ENCODE results near the gene NHERF1. TPM values are rescaled to one million over a fixed set of nuclear protein-coding genes. Genes with fewer than 3 reads are reported as not detected.

NHERF1 gene
- total and polyA plus RNA-seq, 4 donors, result 18.3 to 58.2 (median 28.1) TPM

GRCh38 chr17:74767111-74767516, 18.7 kb downstream of the NHERF1 start:
- H3K4me3 ChIP-seq, result no peak overlapping the region
- DNase-seq (peak; percentile 56 to 74 (median 59)), ATAC-seq (ENCODE audit: insufficient read depth, low FRiP score) (no peak)
- H3K27ac ChIP-seq (ENCODE audit: low read depth in 1 of 2, low read length in 1 of 2), result peak overlapping the region in 1 of 2 donors; percentile 75
- H3K9me3 ChIP-seq (ENCODE audit: control insufficient read depth in 4 of 4, insufficient read depth in 3 of 4, low read length in 3 of 4), result no peaks in the 10 kb centered on the region
- H3K36me3 ChIP-seq (ENCODE audit: control insufficient read depth in 4 of 4, insufficient read depth in 4 of 4, low read length in 4 of 4), result peaks cover 0 to 34% (median 14%) of the 10 kb centered on the region in 4 donors
- H3K9ac ChIP-seq (ENCODE audit: insufficient read depth in 1 of 2, low read length in 2 of 2), result peak overlapping the region in 1 of 2 donors; percentile 42
- TF ChIP-seq, protein P1, sequence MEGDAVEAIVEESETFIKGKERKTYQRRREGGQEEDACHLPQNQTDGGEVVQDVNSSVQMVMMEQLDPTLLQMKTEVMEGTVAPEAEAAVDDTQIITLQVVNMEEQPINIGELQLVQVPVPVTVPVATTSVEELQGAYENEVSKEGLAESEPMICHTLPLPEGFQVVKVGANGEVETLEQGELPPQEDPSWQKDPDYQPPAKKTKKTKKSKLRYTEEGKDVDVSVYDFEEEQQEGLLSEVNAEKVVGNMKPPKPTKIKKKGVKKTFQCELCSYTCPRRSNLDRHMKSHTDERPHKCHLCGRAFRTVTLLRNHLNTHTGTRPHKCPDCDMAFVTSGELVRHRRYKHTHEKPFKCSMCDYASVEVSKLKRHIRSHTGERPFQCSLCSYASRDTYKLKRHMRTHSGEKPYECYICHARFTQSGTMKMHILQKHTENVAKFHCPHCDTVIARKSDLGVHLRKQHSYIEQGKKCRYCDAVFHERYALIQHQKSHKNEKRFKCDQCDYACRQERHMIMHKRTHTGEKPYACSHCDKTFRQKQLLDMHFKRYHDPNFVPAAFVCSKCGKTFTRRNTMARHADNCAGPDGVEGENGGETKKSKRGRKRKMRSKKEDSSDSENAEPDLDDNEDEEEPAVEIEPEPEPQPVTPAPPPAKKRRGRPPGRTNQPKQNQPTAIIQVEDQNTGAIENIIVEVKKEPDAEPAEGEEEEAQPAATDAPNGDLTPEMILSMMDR (IDR thresholded peaks at IDR 0.05; ENCODE audit: control extremely low read depth, extremely low read depth), result no peak
- no peaks in the 10 kb centered on the region for H3K27me3 ChIP-seq (ENCODE audit: control insufficient read depth in 3 of 3, insufficient read depth in 3 of 3, low read length in 2 of 3)
- WGBS, 2 donors, result 62 to 73% methylated on average over 10 of the region's 10 CpGs
- peaks cover 0 to 39% (median 14%) of the 10 kb centered on the region in 5 donors for H3K4me1 ChIP-seq (ENCODE audit: control insufficient read depth in 5 of 5, insufficient read depth in 5 of 5, low read length in 5 of 5)

- WGBS, 2 donors, result 65 to 71% methylated on average over 17 of the region's 17 CpGs
- ATAC-seq (ENCODE audit: insufficient read depth, low FRiP score) (no peak), DNase-seq (no peak)
- H3K9me3 ChIP-seq (ENCODE audit: control insufficient read depth in 4 of 4, insufficient read depth in 3 of 4, low read length in 3 of 4), result no peaks in the 10 kb centered on the region
- H3K27me3 ChIP-seq (ENCODE audit: control insufficient read depth in 3 of 3, insufficient read depth in 3 of 3, low read length in 2 of 3), result no peaks in the 10 kb centered on the region
- H3K36me3 ChIP-seq (ENCODE audit: control insufficient read depth in 4 of 4, insufficient read depth in 4 of 4, low read length in 4 of 4), result peaks cover 3 to 41% (median 23%) of the 10 kb centered on the region in 4 donors
- H3K27ac ChIP-seq (ENCODE audit: low read depth in 1 of 2, low read length in 1 of 2), result peak overlapping the region in 1 of 2 donors; percentile 75
- no peak overlapping the region for H3K4me3 ChIP-seq
- TF ChIP-seq, protein P1 (IDR thresholded peaks at IDR 0.05; ENCODE audit: control extremely low read depth, extremely low read depth), result no peak
- H3K9ac ChIP-seq (ENCODE audit: insufficient read depth in 1 of 2, low read length in 2 of 2), result no peak overlapping the region
- peaks cover 0 to 29% (median 10%) of the 10 kb centered on the region in 5 donors for H3K4me1 ChIP-seq (ENCODE audit: control insufficient read depth in 5 of 5, insufficient read depth in 5 of 5, low read length in 5 of 5)
Measured at GRCh38 chr17:74768069-74768762, 19.8 kb downstream of the NHERF1 start.

DNA sequence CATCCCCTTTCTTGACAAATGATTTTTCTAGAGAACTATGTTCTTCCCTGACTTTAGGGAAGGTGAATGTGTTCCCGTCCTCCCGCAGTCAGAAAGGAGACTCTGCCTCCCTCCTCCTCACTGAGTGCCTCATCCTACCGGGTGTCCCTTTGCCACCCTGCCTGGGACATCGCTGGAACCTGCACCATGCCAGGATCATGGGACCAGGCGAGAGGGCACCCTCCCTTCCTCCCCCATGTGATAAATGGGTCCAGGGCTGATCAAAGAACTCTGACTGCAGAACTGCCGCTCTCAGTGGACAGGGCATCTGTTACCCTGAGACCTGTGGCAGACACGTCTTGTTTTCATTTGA, 20.3 kb downstream of the NHERF1 start:
- no peak overlapping the region for H3K9ac ChIP-seq (ENCODE audit: insufficient read depth in 1 of 2, low read length in 2 of 2)
- 83 to 84% methylated on average over 7 of the region's 7 CpGs for WGBS, 2 donors
- TF ChIP-seq, protein P1 (IDR thresholded peaks at IDR 0.05; ENCODE audit: control extremely low read depth, extremely low read depth), result no peak
- peaks cover 6 to 46% (median 27%) of the 10 kb centered on the region in 4 donors for H3K36me3 ChIP-seq (ENCODE audit: control insufficient read depth in 4 of 4, insufficient read depth in 4 of 4, low read length in 4 of 4)
- H3K27ac ChIP-seq (ENCODE audit: low read depth in 1 of 2, low read length in 1 of 2), result peak overlapping the region in 1 of 2 donors; percentile 75
- H3K4me1 ChIP-seq (ENCODE audit: control insufficient read depth in 5 of 5, insufficient read depth in 5 of 5, low read length in 5 of 5), result peaks cover 0 to 24% (median 10%) of the 10 kb centered on the region in 5 donors
- no peaks in the 10 kb centered on the region for H3K27me3 ChIP-seq (ENCODE audit: control insufficient read depth in 3 of 3, insufficient read depth in 3 of 3, low read length in 2 of 3)
- no peak overlapping the region for H3K4me3 ChIP-seq
- ATAC-seq (ENCODE audit: insufficient read depth, low FRiP score) (no peak), DNase-seq (no peak)
- no peaks in the 10 kb centered on the region for H3K9me3 ChIP-seq (ENCODE audit: control insufficient read depth in 4 of 4, insufficient read depth in 3 of 4, low read length in 3 of 4)

All from lung (tissue), 12 donors.